IPS-18c (cell line): ENCODE measurements around the gene TXNRD3.
"Not testable (repeated sequence)": the region's sequence is repeated elsewhere in the genome, so short reads cannot be mapped to it uniquely, and the experiment has no call there.

Experiments used
- H3K4me3 ChIP-seq: 2 replicates; pipeline ENCODE4 v1.7.0; 2013; ENCODE audit warnings: low read depth, mild to moderate bottlenecking, low read length, moderate library complexity; ENCODE audit not compliant: insufficient read depth
- H3K9me3 ChIP-seq: one replicate; pipeline ENCODE4 v1.6.1; 2013; ENCODE audit warnings: mild to moderate bottlenecking, low read length, moderate library complexity; ENCODE audit not compliant: control insufficient read depth, insufficient read depth

Gene TXNRD3

GRCh38 chr3:126659915-126660886 lies 5.3 kb upstream of the TXNRD3 start:
- peaks cover 3% of the 10 kb centered on the region for H3K9me3 ChIP-seq
- no peak overlapping the region for H3K4me3 ChIP-seq

GRCh38 chr3:126658584-126658983 lies 3.7 kb upstream of the TXNRD3 start:
- Histone ChIP-seq H3K9me3 (peaks cover 5% of the 10 kb centered on the region), H3K4me3 (no peak overlapping the region)

GRCh38 chr3:126657901-126658300 lies 3.0 kb upstream of the TXNRD3 start:
- Histone ChIP-seq H3K9me3 (peaks cover 5% of the 10 kb centered on the region), H3K4me3 (no peak overlapping the region)

- Histone ChIP-seq H3K9me3 (peaks cover 5% of the 10 kb centered on the region), H3K4me3 (no peak overlapping the region)
These were observed 1.6 kb upstream of the TXNRD3 start for GRCh38 chr3:126656371-126657134.

- Histone ChIP-seq H3K4me3 (no peak overlapping the region), H3K9me3 (peaks cover 5% of the 10 kb centered on the region)
These were observed 963 bp upstream of the TXNRD3 start for GRCh38 chr3:126655887-126656286.

GRCh38 chr3:126649556-126650092 lies 5.3 kb downstream of the TXNRD3 start:
- H3K9me3 ChIP-seq = peaks cover under 1% of the 10 kb centered on the region
- no peak overlapping the region for H3K4me3 ChIP-seq

GRCh38 chr3:126646674-126647073 lies 8.2 kb downstream of the TXNRD3 start:
- no peak overlapping the region for H3K4me3 ChIP-seq
- H3K9me3 ChIP-seq = no peaks in the 10 kb centered on the region

GRCh38 chr3:126644615-126645014 lies 10.3 kb downstream of the TXNRD3 start:
- no peaks in the 10 kb centered on the region for H3K9me3 ChIP-seq
- no peak overlapping the region for H3K4me3 ChIP-seq

- H3K4me3 ChIP-seq = no peak overlapping the region
- H3K9me3 ChIP-seq = no peaks in the 10 kb centered on the region
These were observed 16.1 kb downstream of the TXNRD3 start for GRCh38 chr3:126638790-126639189.

- H3K9me3 ChIP-seq = no peaks in the 10 kb centered on the region
These were observed 18.5 kb downstream of the TXNRD3 start for GRCh38 chr3:126636436-126636835.

GRCh38 chr3:126634803-126635202 lies 20.1 kb downstream of the TXNRD3 start:
- Histone ChIP-seq H3K4me3 (no peak overlapping the region), H3K9me3 (no peaks in the 10 kb centered on the region)

More at GRCh38 chr3:126636436-126636835, 18.5 kb downstream of the TXNRD3 start:
- H3K4me3 ChIP-seq = no peak overlapping the region

GRCh38 chr3:126630020-126630419 lies 24.9 kb downstream of the TXNRD3 start:
- H3K4me3 ChIP-seq = no peak overlapping the region
- H3K9me3 ChIP-seq = no peaks in the 10 kb centered on the region

GRCh38 chr3:126625735-126626134 lies 29.2 kb downstream of the TXNRD3 start:
- not testable (repeated sequence) for H3K9me3 ChIP-seq, H3K4me3 ChIP-seq

- Histone ChIP-seq H3K4me3 (no peak overlapping the region), H3K9me3 (no peaks in the 10 kb centered on the region)
These were observed 32.2 kb downstream of the TXNRD3 start for GRCh38 chr3:126622694-126623093.

GRCh38 chr3:126621627-126622345 lies 33.1 kb downstream of the TXNRD3 start:
- no peaks in the 10 kb centered on the region for H3K9me3 ChIP-seq
- H3K4me3 ChIP-seq = no peak overlapping the region

GRCh38 chr3:126621171-126621570 lies 33.8 kb downstream of the TXNRD3 start:
- H3K9me3 ChIP-seq = no peaks in the 10 kb centered on the region

GRCh38 chr3:126620738-126621137 lies 34.2 kb downstream of the TXNRD3 start:
- H3K4me3 ChIP-seq = no peak overlapping the region

More at GRCh38 chr3:126621171-126621570, 33.8 kb downstream of the TXNRD3 start:
- H3K4me3 ChIP-seq = no peak overlapping the region

More at GRCh38 chr3:126620738-126621137, 34.2 kb downstream of the TXNRD3 start:
- no peaks in the 10 kb centered on the region for H3K9me3 ChIP-seq
